Adipocyte (in vitro differentiated cells): Measurements from ENCODE around the gene TEF.
A peak's percentile ranks its signal among the peaks of the same experiment; 100 is the strongest.

Experiments used
- DNase-seq: peaks from one replicate; pipeline ENCODE4 v3.0.0-alpha.2; 2015; ENCODE audit warnings: low read depth
- H3K27me3 ChIP-seq: replicated peaks from 2 replicates; pipeline ENCODE4 v1.7.0; 2013; ENCODE audit warnings: mild to moderate bottlenecking, low read length, moderate library complexity; ENCODE audit not compliant: control insufficient read depth, insufficient read depth
- H3K36me3 ChIP-seq: 2 replicates; pipeline ENCODE4 v1.7.0; 2013; ENCODE audit warnings: low read length, mild to moderate bottlenecking, moderate library complexity; ENCODE audit not compliant: control insufficient read depth, insufficient read depth, severe bottlenecking
- H3K4me1 ChIP-seq: 2 replicates; pipeline ENCODE4 v1.7.0; 2013; ENCODE audit warnings: mild to moderate bottlenecking, low read length, moderate library complexity; ENCODE audit not compliant: control insufficient read depth, insufficient read depth
- H3K4me3 ChIP-seq: 2 replicates; pipeline ENCODE4 v1.7.0; 2013; ENCODE audit warnings: mild to moderate bottlenecking, low read length, moderate library complexity
- H3K9ac ChIP-seq: 2 replicates; pipeline ENCODE4 v1.7.0; 2013; ENCODE audit warnings: mild to moderate bottlenecking, low read length, moderate library complexity
- H3K9me3 ChIP-seq: 2 replicates; pipeline ENCODE4 v1.7.0; 2013; ENCODE audit warnings: mild to moderate bottlenecking, low read length, moderate library complexity; ENCODE audit not compliant: control insufficient read depth

Gene TEF

DNA sequence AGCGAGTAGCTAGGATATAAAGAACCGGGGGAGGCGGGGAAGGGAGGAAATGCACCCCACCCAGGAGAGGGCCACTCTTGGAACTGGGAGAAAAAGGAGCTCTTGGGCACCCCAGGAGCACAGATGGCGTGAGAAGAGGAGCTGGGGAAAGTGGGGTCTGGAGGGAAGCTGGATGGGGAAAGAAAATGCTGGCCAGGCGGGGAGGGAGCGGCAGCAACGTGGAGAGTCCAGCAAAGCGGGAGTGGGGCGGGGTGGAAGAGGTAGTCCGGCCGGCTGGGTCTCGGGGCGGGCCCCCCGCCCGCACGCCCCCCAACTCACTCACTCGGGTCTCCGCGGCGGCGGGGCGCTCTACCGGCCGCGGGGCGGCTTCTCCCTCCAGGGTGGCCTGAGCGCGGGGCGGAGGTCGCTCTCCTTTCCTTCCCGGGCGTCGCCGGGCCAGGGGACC is 64.3 kb downstream of the TEF start:
- peaks cover 20% of the 10 kb centered on the region for H3K36me3 ChIP-seq
- H3K4me3 ChIP-seq = peak overlapping the region; percentile 99
- no peaks in the 10 kb centered on the region for H3K27me3 ChIP-seq
- no peaks in the 10 kb centered on the region for H3K9me3 ChIP-seq
- peak overlapping the region; percentile 100 for H3K9ac ChIP-seq
- peak; percentile 59 for DNase-seq
- peaks cover 31% of the 10 kb centered on the region for H3K4me1 ChIP-seq

GRCh38 chr22:41446639-41447434 is 65.1 kb downstream of the TEF start, which contains the start of gene TOB2:
TSS of gene TOB2 (minus strand) at chr22:41446801. CDS start at chr22:41437345, 9,456 bp downstream.
- DNase-seq = peak; percentile 98
- H3K9me3 ChIP-seq = no peaks in the 10 kb centered on the region
- H3K4me1 ChIP-seq = peaks cover 28% of the 10 kb centered on the region
- H3K4me3 ChIP-seq = peak within 1 kb of the TSS; percentile 99
- peaks cover 17% of the 10 kb centered on the region for H3K36me3 ChIP-seq
- H3K9ac ChIP-seq = peak within 1 kb of the TSS; percentile 100
- no peaks in the 10 kb centered on the region for H3K27me3 ChIP-seq

DNA sequence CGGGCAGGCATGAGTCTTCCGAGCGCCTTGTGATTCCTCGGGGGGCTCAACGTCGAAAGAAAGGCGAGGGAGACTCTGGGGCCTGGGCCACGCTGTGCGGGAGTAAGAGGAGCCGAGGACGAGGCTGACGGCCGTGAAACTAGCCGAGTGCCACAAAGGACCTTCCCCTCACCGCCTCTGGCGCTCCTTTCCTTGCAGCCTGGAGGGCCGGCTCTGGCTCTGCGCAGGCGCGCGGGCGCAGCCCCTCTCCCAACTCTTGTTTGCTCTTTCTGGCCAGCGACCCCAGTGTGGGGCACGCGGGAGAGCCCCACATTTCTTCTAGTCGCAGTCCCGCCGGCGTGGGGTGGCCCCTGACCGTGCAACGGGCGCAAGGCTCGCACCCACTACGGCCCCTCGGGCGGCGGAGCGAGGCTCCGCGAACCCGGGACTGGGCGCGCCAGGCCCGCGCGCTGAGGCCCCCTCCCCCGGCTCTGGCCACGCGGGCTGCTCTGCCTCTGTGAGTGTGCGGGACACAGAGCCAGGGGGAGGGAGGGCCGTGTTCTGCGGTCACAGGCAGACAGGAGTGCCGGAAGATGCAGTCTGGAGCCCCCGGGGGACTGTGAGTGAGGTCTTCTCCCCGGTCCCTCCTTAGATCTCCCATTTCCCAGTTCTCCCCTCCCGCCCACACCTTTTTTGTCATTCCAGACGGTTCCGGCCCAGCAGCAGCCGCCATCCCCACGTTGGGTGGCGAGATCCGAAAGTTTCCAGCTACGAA is 65.9 kb downstream of the TEF start:
- H3K9me3 ChIP-seq = no peaks in the 10 kb centered on the region
- H3K4me3 ChIP-seq = peak overlapping the region; percentile 99
- peak; percentile 81 for DNase-seq
- peak overlapping the region; percentile 100 for H3K9ac ChIP-seq
- H3K27me3 ChIP-seq = no peaks in the 10 kb centered on the region
- H3K36me3 ChIP-seq = peaks cover 10% of the 10 kb centered on the region
- peaks cover 25% of the 10 kb centered on the region for H3K4me1 ChIP-seq

DNA sequence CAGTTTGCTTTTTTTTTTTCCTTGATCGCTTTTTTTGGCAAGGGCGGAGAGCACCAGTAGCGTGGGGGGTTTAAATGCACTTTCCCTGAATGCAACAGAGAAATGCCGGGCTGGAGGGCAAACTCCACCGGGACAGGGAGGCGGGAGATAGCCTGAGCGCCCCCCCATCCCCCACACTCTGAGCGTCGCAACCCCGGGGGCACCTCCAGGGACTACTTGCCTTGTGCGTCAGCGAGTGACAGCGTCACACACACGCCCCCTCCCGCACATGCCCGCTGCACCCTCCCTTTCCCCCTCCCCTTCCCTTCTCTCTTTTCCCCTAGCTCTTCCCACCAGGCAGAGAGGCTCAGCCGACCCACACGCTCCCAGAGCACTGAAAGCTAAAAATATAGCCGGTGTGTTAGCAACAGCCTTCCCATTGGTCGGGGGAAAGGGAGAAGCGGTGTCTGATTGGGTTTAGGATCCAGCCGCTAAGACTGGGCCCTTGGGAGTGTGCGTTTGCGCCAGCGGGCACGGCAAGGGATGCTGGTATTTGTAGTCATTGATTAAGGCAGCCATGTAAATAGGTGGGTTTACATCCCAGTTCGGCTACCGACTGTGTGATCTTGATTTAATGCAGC is 66.6 kb downstream of the TEF start:
- peaks cover 18% of the 10 kb centered on the region for H3K4me1 ChIP-seq
- peaks cover 3% of the 10 kb centered on the region for H3K36me3 ChIP-seq
- H3K9ac ChIP-seq = peak overlapping the region; percentile 100
- no peaks in the 10 kb centered on the region for H3K9me3 ChIP-seq
- H3K4me3 ChIP-seq = peak overlapping the region; percentile 99
- no peaks in the 10 kb centered on the region for H3K27me3 ChIP-seq
- DNase-seq = peak; percentile 99
